Stimulated activated CD4-positive, alpha-beta T cell treated with anti-CD3 and anti-CD28 coated beads, TNF-alpha, amount 100 ng/mL, for 4 hours (primary cell): ENCODE data around the gene PRPF6.

ENCODE experiments used
- DNase-seq, 3 experiments: peaks; one replicate each; pipeline ENCODE4 v3.0.0-alpha.2; 2020; ENCODE audit warnings: low read depth in 3 of 3

Gene PRPF6

DNA sequence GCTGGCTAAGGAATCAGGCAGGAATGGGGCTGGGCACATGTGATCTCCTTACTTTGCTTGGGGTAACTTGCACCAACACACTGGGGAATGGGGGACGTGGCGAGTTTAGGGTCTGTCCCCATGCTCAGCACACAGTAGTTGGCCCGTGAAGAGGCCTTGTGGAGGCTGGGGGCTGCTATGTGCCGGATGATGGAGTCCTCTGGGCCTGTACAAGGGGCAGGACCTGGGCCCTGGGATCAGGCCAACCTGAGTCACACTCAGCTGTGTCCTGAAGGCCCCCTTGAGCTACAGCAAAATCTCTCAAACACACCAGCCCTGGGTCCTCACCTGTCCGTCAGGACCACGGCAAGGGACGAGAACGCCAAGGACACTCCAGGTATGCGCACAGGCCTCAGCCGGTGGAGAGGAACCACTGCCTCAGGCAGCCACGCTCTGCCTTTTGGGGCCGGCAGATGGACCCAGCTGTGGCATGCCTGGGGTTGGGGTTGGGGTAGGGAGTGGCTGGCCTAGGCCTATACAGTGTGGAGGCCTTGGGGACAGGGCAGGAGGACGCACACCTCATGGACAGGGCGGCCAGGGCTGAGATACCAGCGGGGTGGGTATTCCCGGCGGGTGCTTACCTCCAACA, 35.8 kb upstream of the PRPF6 start:
- no peak for DNase-seq

DNA sequence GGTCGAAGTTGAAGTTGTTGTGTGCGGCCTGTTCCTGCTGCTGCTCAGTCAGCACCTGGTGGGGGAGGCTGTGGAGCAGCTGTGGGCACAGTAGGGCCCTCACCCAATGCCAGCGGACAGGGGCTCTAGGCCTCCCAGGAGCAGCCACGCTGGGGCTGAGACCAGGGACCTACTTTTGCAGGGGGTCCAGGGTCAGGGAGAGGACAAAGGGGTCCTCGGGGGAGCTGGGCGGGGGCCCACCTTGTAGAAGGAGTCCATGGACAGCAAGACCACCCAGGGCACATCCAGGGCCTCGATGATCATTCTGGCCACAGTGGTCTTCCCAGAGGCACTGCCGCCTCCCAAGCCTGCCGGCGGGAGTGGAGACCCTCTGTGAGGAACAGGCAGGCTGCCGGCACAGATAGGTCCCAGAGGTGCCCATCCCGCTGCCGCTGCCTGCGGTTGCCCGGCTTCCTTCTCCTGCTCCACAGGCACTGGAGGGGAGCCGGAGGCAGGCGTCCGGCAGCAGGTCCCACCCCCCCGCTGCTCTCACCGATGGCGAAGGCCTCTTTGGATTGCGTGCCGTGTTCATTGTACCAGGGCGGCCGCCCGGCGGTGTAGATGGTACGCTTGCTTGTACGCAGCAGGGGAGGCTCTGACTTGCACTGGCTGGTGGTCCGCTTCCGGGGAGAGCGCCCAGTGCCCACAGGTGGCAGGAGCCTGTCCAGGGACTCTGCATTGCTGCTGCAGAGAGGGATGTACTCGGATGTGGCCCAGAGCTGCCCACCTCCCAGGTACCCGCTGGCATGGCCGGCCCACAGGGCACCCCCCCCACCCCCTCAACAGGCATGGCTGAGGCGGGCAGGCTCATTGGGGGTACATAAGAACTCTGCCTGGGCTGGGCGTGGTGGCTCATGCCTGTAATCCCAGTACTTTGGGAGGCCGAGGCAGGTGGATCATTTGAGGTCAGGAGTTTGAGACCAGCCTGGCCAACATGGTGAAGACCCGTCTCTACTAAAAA, 34.7 kb upstream of the PRPF6 start:
- no peak for DNase-seq

DNA sequence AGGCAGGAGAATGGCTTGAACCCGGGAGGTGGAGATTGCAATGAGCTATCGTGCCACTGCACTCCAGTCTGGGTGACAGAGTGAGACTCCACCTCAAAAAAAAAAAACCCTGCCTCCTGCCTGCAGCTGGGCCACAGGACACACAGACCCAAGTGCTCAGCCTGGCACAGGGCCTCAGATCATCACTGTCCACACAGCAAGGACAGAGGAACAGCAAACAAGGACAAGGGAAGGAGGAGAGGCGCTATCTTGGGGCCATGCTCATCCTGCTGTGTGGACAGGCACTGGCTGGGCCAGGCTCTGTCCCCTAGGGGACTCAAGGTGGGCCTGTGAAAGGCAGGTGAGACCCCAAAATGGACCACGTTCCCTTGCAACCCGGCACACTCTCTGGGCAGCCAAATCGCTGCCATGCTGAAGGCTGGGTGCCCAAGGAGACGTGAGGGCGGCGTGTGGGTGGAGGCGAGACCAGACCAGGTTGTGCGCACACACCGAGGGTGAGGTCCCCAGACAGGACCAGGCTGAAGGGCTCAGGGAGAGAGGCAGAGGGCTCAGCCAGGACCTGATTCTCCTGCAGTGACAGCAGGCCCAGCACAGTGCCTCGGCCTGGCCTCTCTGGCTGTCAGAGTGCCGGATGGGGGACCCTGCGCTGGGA, 33.8 kb upstream of the PRPF6 start:
- DNase-seq: no peak

DNA sequence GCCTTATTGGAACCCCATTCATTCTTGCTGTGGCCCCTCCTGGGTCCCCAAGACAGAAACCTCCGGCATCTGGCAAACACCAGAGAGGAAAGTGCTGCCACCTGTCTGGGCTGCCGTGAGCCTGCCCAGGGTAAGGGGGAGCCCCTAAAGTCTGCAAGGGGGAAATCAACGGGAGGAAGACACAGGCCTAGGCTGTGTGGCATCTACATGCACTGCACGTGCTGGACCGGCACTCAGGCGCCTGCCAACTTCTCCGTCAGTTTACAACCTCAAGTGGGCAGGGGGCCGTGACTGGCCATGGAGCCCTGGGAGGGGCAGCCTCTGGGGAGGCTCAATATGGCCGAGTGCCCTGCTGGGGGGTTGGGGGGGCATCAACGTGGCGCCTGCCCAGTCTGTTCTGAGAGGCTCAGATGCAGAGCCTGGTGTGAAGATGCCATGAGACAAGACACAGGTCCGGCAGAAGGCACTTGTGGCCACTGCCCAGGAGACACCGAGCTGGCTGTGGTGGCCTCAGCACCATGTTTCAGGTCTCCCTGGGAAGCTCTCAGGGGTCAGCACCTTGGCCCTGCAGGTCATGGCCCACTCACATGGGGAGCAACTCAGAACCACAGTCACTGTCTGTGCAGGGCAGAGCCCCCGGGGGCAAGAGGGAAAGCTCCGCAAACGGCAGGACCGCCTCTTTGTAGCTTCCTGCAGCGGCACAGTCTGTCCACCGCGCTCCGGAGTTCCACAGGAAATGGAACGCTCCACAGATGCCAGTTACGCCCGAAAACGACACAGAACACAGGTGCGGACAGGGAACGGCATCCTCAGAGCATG, 33.1 kb upstream of the PRPF6 start:
- DNase-seq: no peak

DNA sequence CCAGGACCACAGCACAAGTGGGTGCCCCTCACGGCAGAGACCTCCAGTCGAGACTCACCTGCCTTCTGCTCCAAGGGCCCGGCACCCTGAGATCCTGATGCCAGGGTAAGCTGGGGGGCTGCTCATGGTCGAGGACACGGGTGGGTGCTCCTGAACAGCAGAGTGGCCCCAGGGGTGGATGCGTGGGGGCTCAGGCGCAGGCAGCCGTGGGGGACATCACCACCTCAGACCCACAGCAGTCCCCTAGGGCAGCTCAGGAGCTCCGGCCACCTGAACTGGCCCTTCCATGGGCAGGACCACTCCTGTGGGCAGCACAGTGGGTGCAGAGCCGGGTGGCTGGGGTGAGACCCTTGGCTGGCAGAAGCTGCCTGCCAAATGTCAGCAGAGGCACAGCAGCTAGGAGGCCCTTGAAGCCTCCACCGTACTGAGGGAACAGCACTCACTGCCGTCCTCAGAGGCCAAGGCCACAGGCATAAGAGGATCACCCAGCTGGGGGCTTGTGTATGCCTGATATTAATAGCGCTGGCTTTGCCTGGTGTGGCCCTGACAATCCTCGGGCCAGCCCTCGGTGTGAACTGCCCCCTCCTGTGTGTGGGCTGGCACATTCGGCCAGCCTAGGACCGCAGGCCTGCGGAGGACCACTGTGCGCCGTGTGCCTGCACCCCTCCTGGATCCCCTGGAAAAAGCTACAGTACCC, 30.1 kb upstream of the PRPF6 start:
- DNase-seq: no peak

DNA sequence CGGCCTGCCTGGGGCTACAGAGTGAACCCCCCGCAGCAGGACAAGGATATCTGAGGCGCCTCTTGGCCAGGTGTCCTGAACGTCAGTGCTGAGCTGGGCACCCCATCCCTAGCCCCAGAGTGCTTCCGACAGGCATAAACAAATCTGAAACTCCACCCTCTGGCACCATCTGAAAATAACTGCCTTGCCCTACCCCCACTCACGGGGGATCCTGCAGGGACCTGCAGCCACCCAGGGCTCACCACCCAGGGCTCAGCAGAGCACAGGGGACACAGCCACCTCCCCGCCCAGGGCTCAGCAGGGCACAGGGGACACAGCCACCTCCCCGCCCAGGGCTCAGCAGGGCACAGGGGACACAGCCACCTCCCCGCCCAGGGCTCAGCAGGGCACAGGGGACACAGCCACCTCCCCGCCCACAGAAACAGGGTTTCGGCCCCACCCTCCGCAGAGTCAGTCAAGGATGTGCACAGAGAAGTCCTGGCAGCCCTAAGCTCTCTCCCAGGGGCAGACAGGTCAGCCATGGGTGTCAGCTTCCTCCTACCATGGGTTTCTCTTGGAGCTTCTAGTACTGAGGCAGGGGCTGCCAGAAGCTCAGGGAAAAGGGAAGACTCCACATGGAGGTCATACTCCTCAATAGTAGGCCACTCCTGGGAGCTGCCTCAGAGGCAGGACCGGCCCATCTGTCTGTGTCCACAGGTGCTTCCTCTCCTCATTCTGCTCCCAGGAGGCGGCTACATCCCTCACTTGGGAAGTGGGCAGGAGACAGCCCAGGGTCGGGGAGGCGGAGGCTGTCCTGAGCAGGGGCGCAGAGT, 29.3 kb upstream of the PRPF6 start:
- DNase-seq: no peak

DNA sequence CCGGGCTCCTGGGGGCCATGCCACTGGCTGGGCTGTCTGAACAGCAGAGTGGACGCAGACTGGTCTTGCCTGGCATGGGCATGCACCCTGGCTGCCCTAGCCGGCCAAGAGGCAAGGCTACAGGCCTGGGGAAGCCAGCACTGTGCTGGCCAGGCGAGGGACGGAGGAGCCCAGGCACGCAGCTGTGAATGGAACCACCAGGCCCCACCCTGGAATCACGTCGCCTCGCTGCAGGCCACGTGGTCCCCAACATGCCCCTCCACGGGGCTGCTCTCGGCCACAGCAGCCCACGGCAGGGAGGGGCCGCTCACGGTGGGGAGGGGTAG, 28.8 kb upstream of the PRPF6 start:
- DNase-seq: no peak

DNA sequence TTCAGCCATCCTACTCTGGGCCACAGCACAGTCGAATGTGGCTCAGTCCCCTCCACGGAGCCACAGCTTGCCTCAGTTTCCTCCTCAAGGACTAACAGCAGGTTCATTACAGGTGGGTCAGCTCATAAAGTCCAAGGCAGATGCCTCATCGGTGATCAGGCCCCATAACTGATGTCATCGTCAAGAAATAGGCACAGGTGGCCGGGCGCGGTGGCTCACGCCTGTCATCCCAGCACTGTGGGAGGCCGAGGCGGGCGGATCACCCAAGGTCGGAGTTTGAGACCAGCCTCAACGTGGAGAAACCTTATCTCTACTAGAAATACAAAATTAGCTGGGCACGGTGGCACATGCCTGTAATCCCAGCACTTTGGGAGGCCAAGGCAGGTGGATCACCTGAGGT, 28.2 kb upstream of the PRPF6 start:
- no peak for DNase-seq

DNA sequence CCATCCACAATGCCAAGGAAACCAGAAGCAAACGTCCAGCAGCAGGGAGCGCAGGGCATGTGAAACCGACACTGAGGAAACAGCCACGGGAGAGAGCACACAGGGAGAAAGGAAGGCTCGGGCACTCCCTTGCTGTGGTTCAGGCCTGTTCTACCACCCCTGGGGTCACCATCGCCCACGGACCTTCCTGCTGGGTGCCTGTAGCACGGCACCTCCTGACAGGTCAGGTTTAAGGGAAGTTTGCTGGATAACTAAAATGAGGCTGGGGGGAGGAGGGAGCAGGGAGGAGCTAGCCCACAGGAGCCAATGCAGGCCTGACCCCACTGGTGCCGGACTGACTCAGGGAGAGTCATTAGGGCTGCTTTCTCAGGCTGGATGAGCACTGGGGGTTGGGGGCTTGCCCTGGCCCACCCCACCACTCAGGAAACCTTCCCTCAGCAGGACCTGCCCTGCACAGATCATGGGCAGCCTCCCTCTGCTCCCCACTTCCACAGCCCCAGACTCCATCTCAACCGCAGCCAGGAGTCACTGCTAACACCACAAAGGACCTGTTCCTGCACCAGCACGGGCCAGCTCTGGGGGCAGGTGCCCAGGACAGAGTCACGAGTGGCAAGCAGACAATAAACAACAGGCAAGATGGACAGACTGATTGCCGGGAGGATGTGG, 27.0 kb upstream of the PRPF6 start:
- DNase-seq: no peak

DNA sequence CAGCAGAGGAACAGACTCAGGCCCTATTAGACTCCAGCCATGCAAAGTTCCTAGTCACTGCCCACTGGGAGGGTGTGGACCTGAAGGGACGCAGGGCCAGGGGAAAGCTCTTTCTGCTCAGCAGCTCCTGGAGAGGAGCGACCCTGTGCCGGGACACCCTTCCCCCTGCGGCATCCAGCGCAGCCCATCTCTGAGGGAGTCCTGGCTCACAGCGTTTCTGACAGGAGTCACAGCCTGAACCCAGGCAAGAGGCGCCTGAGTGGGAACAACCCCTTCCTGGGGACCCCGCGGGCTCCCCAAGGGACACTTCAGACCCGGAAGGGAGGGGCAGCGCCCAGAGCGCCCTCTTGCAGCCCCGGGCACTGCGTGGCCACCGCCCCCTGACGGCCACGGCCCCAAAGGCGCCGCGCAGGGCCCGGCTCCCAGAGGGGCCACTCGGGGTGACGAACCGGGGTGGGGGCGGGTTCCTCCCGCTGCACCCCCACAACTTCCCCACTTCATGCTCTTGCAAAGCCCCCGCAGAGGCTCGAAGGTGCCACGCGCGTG, 25.6 kb upstream of the PRPF6 start:
- DNase-seq: peak in 2 of 3 experiments; percentile 30 to 36

DNA sequence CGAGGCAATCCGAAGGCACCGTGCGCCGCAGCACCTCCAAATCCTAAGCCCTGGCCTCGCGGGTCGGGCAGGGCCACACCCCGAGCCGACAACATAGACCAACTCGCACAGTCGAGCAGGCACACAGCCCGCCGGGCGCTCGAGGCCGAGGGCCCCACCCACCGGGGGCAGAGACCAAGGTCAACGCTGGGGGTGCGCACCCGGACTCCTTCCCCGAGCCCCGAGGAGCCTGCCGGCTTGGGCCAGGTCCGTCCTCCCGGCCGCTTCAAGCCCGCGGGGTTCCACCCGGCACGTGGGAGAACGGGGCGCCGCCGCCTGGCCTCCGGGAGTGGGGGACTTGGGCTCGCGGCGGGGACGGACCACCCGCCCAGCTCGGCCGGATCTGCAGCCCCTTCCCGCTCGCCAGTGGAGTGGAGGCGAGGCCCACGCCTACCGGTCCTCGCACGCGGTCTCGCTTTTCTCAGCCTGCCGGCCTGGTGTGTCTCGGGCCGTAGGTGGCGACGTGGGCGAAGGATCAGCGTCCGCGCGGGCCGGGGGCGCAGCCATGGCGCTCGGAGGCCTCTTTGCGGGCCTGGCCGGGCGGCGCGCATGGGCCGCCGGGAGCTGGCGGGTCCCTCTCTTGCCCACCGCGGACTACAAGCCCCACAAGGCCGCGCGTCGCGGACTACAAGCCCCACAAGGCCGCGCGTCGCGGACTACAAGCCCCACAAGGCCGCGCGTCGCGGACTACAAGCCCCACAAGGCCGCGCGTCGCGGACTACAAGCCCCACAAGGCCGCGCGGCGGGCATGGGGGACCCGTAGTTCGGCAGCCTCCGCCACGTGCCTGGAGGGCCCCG, 24.9 kb upstream of the PRPF6 start, which contains the start of gene UCKL1:
TSS of gene UCKL1 (minus strand) at position 590 of the 837 bp plus-strand sequence. CDS start at position 546, 44 bp downstream.
- peak; percentile 78 to 82 (median 80) for DNase-seq

DNA sequence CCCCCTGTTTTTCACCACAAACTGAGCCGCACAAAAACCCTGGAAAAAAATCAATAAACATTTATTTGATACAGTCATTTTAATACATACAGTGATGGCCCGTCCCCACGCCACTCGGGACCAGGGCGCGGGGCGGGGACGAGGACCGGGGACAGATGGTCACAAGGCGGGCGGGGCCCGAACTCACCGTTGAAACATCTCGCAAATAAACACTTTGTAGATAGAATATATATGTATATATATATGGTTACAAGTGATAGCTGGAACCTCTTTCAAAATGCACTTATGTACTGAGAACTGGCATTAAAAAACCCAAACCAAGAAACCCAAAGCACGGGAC, 24.3 kb upstream of the PRPF6 start:
- DNase-seq: no peak

DNA sequence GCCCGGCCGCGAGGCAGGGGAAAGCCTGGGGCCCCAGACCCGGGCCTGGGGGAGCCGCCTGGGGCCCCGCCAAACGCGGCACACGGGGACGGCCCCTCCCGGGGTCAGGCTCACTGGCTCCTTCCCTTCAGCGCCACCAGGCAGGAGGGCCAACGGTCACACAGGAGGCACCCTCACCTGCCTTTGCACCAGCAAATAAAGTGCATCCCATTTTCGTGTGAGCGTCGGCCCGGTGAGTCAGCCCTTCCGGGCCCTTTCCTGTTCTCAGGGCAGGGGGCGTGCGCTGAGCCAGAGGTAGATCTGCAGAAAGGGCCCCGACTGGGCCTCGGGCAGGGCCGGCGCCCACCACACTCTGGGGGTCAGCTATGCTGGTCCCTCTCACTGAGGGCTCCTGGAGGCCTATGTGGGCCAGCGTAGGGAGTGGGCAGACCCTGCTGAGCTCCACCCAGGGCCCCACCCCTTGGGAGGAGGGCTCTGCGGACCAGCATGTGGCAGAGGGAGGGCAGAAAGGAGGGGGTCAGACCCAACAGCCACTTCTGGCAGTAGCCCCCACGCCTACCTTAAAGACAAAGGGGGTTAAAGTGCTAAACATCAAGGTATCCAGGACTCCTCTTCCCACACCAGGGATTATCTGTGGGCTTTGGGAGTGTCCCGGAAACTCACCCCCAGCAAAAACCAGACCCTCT, 23.8 kb upstream of the PRPF6 start:
- DNase-seq: peak; percentile 56 to 62 (median 59)

DNA sequence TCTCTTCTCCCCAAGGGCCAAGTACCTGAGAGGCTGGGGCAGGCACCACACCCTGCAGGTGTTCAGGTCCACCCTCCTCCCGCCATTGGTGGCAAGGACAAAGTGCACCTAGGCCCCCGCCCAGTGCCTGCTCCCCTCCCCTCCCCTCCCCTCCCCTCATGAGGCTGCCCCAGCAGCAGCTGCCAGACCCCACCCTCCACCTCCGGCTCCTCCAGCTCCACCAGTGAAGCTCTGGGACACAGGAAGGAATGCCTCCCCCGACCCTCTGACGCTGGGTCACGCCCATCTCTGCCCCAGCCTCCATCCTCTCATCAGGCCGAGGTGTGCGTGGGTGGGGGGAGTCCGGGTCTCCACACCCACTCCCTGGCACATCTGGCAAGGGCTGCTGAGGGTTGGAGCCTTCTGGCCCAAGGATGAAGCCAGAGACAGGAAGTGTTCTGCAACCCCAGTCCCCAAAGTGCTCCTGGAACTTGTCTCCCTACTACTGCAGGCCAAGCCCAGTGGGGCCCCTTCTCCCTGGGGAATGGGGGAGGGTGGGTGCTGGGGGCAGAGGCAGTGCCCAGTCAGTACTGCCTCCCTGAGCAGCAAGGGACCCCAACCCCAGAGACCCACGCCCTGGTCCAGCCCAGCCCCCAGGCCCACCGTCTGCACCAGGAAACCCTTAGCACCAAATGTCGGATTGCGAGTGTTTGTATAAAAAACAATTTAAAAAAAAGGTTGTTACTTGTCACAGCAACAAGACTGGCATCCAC, 23.1 kb upstream of the PRPF6 start:
- peak; percentile 33 to 56 (median 46) for DNase-seq

DNA sequence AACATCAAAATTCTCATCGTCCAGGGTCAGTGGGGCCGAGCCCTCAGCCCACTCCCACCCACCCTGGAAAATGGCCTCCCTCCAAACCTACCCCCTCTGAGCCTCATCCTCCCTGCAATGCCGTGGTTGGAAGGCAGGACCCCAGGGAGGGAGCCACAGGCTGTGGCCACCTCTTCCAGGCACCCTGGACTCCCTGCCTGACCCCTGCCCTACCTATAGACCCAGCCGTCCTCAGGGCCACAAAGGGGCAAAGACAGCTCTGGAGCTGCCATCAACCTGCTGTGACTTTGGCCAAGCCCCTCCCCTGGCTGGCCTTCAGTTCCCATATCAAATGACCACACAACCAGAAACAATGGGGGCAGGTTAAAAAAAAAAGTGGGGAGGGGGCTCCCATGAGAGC, 22.5 kb upstream of the PRPF6 start:
- DNase-seq: no peak

DNA sequence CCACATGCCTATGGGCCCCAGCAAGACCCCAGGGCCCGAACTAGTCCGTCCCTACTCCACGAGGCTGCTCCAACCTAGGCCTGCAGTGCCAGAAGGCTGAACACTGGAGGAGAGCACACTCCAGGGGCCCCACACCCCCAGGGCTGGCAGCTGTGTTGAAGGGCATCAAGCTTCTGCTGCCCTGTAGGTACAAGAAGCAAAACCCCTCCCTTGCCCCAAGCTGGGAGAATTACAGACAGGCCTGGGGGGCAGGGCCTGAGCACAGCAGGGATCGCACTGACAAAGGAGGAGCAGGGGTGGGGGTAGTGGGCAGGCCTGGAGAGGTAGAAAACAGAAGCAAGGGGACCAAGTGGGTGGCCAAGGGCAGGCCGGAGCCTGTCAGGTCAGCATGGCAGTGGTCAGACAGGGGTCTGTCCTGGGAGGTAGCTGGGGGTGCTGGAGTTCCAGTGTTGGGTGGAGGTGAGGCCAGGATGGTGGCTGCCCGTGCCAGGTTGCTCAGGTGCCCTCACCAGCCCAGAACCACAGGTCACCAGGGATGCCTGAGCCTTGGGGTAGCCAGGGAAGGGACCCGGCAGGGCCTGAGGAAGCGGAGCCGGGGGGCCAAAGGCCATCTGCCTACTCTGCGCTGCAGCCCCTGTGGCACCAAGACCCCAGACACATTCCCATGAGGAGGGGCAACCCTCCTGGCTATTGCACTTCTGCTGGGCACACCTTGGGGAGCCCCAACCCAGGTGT, 21.8 kb upstream of the PRPF6 start:
- DNase-seq: no peak

DNA sequence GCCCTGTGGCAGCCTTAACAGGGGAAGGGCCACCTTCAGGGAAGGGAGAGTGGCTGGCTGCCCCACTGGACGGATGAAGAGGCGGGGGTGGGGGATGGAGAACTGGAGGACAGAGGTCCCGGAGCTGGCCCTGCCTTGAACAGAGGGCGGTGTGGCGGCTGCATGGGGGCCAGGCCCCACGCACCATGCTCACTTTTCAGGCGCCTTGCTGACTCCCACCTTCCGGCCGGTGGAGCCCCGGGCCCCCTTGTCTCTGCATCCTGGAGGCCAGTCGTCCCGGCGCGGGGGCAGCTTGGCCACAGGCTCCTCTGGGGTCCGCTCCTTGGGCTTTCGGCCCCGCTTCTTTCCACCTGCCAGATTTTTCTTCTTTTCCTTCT, 21.2 kb upstream of the PRPF6 start:
- no peak for DNase-seq
